ENCODE data around the gene C1R.

The C1R gene

DNA sequence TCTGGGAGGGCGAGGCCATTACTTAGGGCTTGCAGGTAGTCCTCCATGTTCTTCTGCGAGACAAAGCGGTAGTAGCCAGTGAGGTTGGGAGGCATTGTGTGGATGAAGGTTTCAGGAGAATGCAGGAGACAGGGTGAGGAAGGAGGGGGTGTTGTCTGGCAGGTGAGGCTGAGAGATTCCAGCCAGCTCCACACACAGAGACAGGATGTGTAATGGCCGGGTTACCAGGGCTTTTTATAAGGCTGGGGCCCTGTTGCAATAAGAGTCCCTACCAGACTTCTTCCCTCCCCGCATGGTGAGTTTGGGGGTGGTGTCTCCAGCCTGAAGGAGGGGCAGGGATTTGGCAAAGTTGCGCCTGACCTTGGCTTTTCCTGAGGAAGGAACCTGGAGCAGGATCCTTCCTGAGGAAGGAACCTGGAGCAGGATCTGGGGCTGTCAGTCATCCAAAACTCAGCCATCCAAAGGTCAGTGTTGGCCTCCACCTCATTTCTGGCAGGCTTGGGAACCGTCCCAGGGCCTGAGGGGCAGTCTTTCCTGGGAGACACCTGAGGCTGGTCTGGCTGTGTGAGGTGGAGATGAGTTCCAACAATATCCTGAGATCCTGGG is 36.5 kb upstream of the C1R start, which contains the start of gene RBP5:
TSS of gene RBP5 (minus strand) at position 209 of the 606 bp plus-strand sequence. CDS start at position 95, 114 bp downstream.
- Mint-ChIP-seq H3K27ac (peak within 1 kb of the TSS; percentile 95), H3K4me1 (ENCODE audit: low read depth in 2 of 2) (peaks cover 29 to 39% of the 10 kb centered on the region in 2 donors), H3K9me3 (no peaks in the 10 kb centered on the region), H3K36me3 (ENCODE audit: insufficient read depth) (peaks cover 26% of the 10 kb centered on the region), H3K4me3 (peak within 1 kb of the TSS; percentile 95 to 99), H3K27me3 (no peaks in the 10 kb centered on the region)
- DNase-seq (no peak), ATAC-seq (replicated peaks) (no peak)

DNA sequence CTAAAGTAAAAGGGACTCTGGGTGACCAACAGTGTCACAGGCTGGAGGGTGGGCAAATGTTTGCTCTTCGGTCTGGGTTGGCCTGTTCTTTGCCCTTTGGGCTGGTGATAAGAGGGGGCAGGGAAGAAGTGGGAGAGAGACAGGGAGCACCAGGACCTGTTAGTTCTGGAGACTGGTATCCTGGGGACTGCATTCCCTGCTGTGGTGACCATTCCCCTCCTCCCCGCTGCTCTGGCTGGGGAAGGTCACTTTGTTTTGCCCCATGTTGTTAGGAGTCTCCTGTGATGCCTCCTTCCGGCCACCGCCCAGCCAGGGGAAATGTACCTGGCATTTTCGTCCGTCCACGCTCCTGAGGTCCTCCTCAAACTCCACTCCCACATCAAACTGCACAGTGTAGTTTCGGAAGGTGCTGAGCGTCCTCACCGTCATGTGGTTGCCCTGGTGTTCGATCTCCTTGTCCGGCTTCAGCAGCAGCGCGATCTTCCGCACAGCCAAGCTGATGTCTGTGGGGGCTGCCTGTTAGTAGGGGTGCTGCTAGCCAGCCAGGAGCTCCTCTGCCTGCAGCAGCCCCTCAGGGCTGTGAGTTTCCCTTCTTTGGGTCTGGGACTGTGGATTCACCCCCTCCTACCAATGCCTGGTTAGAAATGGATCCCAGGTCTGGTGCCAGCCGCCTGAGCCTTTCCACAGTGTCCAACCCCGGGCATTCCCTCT is 35.8 kb upstream of the C1R start:
- peak overlapping the region in 1 of 2 donors; percentile 95 for H3K27ac Mint-ChIP-seq

DNA sequence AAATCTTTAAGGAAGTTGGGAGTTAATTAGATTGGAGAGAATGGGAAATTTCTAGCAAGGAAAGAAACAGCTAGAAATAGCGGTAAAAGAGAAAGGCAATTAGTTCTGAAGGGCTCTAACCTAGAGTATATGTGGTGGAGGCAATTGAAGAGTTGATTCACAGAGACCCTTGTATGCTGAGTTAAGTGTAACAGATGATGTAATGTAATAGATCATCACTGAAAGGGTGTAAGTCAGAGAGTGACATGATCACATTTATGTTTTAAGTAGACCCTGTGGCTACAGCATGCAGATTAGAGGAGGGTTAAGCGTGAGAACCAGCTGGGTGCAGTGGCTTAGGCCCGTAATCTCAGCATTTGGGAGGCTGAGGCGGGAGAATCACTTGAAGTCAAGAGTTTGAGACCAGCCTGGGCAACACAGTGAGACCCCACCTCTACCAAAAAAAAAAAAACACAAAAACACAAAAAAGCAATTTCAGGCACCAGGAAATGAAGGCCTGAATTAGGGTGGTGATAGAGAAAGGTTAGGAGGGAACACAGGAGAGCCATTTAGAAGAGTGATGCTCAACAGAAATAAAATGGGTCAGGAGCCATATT is 33.5 kb upstream of the C1R start:
- H3K27ac Mint-ChIP-seq = no peak overlapping the region
- no peak for DNase-seq
- no peaks in the 10 kb centered on the region for H3K27me3 Mint-ChIP-seq

More for the DNA sequence above, 35.8 kb upstream of the C1R start:
- Mint-ChIP-seq H3K9me3 (no peaks in the 10 kb centered on the region), H3K36me3 (ENCODE audit: insufficient read depth) (peaks cover 21% of the 10 kb centered on the region), H3K4me1 (ENCODE audit: low read depth in 2 of 2) (peaks cover 29 to 36% of the 10 kb centered on the region in 2 donors), H3K4me3 (peak overlapping the region; percentile 95 to 99), H3K27me3 (no peaks in the 10 kb centered on the region)
- ATAC-seq (replicated peaks) (no peak), DNase-seq (no peak)

DNA sequence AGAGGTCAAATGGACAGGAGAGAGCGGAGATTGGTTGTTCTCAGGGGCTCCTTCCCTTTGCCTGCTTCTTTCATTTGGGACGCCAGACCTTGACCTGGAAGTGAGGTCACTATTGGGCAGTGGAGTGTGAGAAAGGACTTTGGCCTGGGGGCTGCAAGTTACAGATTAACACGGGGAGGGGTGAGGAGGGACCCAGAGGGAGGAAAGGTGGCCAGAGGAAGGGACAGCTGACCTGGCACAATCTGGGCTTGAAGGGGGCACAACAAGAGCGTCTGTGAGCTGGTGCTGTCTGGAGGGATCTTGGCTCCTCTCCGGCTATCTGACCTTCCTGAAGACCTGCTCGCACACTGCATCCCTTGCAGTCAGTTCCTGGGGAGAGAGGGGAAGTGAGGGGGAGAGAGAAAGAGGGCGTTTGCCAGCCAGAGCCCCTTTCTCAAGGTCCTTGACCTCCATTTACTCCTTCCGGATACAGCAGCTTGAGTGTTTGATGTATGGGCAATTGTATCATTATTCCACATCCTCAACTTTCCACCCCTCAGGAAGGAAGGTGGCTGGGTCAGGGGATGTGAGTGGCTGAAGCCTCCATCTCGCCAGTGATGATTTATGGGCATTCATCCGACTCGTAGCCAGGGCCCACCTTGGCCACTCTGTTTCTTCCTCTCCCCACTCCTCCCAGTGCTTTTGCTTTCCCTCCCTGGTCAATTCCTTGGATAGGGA is 31.7 kb upstream of the C1R start:
- peaks cover 10% of the 10 kb centered on the region for H3K36me3 Mint-ChIP-seq (ENCODE audit: insufficient read depth)
- no peak for DNase-seq
- no peaks in the 10 kb centered on the region for H3K27me3 Mint-ChIP-seq
- no peak overlapping the region for H3K4me3 Mint-ChIP-seq
- peaks cover 2 to 4% of the 10 kb centered on the region in 2 donors for H3K4me1 Mint-ChIP-seq (ENCODE audit: low read depth in 2 of 2)
- peak overlapping the region in 1 of 2 donors; percentile 25 for H3K27ac Mint-ChIP-seq
- no peaks in the 10 kb centered on the region for H3K9me3 Mint-ChIP-seq
- no peak for ATAC-seq (replicated peaks)

More for the DNA sequence above, 33.5 kb upstream of the C1R start:
- H3K4me3 Mint-ChIP-seq = no peak overlapping the region
- H3K9me3 Mint-ChIP-seq = no peaks in the 10 kb centered on the region
- peaks cover 18% of the 10 kb centered on the region for H3K36me3 Mint-ChIP-seq (ENCODE audit: insufficient read depth)
- no peak for ATAC-seq (replicated peaks)
- peaks cover 8 to 14% of the 10 kb centered on the region in 2 donors for H3K4me1 Mint-ChIP-seq (ENCODE audit: low read depth in 2 of 2)

DNA sequence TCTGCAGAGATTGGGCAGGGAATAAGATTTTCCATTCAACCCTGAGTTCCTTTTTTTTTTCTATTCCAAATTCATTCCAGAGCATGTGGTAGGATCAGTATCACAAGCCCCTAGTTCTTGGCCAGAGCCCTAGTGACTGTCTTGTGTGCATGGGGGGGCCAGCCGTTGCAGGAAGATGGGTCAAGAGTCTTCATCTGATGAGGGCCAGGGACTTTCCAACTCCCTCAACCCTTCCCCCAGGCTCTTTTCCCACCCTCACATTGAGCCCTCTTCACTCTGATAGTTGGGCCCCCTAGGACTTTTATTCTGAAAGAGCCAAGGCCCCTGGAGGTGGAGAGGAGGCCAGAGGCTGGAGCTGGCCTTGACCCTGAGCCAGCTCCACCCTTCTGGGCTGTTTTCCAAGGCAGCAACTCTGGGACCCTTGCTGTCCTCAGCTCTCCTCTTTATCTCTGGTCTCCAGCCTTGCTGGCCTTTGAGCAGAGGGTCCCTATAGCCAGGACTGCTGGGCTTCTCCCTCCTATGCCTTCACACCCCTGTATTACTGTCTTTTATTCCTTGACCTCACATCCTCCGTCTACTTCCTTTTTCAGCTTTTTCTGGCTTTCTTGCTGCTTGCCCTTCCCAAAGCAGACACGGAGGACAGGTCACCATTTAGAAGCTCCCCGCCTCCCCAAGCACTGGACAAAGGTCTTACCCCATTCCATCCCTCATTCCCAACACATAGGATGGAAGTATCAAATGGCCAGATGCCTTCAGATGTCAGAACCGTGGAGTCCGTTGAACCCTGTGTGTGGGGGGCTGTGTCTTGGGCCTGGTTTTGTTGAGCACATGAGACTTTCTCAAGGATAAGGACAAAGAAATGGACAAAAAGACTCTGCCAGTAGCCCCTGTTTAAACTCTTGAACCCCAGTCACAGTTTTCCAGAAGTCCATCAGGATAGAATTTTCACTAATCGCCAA is 30.8 kb upstream of the C1R start:
- peaks cover 7% of the 10 kb centered on the region for H3K36me3 Mint-ChIP-seq (ENCODE audit: insufficient read depth)
- no peaks in the 10 kb centered on the region for H3K9me3 Mint-ChIP-seq
- H3K4me3 Mint-ChIP-seq = no peak overlapping the region
- ATAC-seq (replicated peaks) = no peak
- no peaks in the 10 kb centered on the region for H3K27me3 Mint-ChIP-seq
- no peaks in the 10 kb centered on the region for H3K4me1 Mint-ChIP-seq (ENCODE audit: low read depth in 2 of 2)
- H3K27ac Mint-ChIP-seq = no peak overlapping the region
- no peak for DNase-seq

DNA sequence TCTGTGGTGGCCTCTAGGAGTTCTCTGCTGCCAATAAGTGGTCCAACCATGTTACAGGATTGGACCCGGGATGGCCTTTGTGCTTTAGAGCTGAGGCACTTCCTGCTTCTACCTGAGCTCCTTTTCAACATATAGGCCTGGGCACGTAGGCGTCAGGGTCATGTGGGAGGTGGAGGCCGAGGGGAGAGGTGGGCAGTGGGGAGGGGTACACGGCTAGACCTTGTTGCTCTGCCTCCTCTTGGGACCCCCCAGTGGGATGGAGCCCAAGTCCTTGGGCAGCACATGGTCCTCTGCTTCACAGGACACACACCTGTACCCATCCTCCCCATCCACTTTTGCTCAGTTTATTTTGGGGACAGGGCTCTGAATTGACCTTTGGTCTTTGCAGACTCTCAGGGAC is 29.1 kb upstream of the C1R start:
- Mint-ChIP-seq H3K27ac (no peak overlapping the region), H3K36me3 (ENCODE audit: insufficient read depth) (peaks cover 11% of the 10 kb centered on the region), H3K9me3 (no peaks in the 10 kb centered on the region), H3K27me3 (no peaks in the 10 kb centered on the region), H3K4me3 (no peak overlapping the region), H3K4me1 (ENCODE audit: low read depth in 2 of 2) (no peaks in the 10 kb centered on the region)
- no peak for DNase-seq
- no peak for ATAC-seq (replicated peaks)

DNA sequence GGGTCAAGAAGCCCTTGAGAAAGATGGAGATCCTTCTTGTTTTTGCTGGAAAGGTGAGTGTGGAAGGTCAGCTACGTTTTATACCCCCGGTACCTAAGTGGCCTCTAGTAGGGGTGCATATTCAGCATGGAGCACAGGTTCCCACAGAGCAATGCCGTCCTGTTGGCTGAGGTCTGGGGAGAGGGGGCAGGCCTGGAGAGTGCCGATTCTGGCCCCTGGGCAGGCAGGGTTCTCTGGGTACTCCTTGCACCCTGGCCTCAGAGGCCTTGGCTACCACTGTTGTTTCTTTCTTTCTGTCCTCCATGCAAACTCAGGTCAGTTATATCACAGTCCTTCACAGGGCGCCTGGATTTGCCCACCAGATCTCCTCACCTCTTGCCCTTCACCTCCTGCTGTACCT is 27.9 kb upstream of the C1R start:
- Mint-ChIP-seq H3K27ac (no peak overlapping the region), H3K9me3 (no peaks in the 10 kb centered on the region)

DNA sequence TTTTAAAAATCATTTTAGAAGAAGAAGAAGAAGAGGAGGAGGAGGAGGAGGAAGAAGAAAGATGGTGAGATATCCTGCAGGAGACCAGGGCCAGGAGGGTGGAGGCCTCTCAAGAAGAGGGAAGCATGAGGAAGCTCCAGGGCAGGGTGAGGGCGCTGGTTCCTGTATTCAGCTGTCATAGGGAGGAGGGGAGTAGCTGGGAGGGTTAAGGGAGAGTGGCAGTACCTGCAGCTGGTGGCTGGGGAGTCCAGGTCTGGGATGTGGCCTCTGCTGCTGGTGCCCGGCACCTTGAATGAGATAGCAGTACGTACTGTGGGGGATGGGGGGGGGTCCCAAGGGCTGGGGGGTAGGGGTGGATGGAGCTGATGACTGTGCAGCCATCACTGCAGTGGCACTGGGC is 26.6 kb upstream of the C1R start:
- no peak for ATAC-seq (replicated peaks)
- H3K27ac Mint-ChIP-seq = no peak overlapping the region

More for the DNA sequence above, 27.9 kb upstream of the C1R start:
- peaks cover 11% of the 10 kb centered on the region for H3K36me3 Mint-ChIP-seq (ENCODE audit: insufficient read depth)
- ATAC-seq (replicated peaks) (no peak), DNase-seq (no peak)
- H3K4me3 Mint-ChIP-seq = no peak overlapping the region
- H3K4me1 Mint-ChIP-seq (ENCODE audit: low read depth in 2 of 2) = peaks cover 0 to 1% of the 10 kb centered on the region in 2 donors
- no peaks in the 10 kb centered on the region for H3K27me3 Mint-ChIP-seq

DNA sequence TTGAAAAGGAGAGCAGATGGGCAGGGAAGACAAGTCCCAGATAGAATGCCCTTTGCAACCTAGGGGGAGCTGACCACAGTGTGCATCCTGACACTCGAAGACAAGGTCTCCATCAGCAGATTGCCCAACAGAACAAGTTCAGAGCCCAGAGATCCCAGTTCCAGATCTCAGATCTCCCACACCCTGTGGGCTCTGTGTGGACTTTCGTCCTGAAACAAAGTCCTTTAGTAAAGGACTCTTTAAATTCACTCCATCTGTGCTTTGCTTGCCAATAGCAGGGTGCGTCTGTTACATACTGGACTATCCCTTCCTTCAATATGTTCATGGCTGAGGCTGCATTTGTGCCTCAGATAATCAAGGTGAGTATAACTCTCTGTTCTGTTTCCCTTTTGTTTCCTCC is 25.4 kb upstream of the C1R start:
- peaks cover 5 to 8% of the 10 kb centered on the region in 2 donors for H3K4me1 Mint-ChIP-seq (ENCODE audit: low read depth in 2 of 2)
- peaks cover 8% of the 10 kb centered on the region for H3K36me3 Mint-ChIP-seq (ENCODE audit: insufficient read depth)
- no peak overlapping the region for H3K4me3 Mint-ChIP-seq
- DNase-seq = no peak
- H3K27me3 Mint-ChIP-seq = no peaks in the 10 kb centered on the region
- ATAC-seq (replicated peaks) = no peak
- no peaks in the 10 kb centered on the region for H3K9me3 Mint-ChIP-seq
- no peak overlapping the region for H3K27ac Mint-ChIP-seq

More for the DNA sequence above, 26.6 kb upstream of the C1R start:
- Mint-ChIP-seq H3K4me1 (ENCODE audit: low read depth in 2 of 2) (peaks cover 0 to 5% of the 10 kb centered on the region in 2 donors), H3K4me3 (no peak overlapping the region), H3K36me3 (ENCODE audit: insufficient read depth) (peaks cover 8% of the 10 kb centered on the region), H3K27me3 (no peaks in the 10 kb centered on the region), H3K9me3 (no peaks in the 10 kb centered on the region)
- no peak for DNase-seq

DNA sequence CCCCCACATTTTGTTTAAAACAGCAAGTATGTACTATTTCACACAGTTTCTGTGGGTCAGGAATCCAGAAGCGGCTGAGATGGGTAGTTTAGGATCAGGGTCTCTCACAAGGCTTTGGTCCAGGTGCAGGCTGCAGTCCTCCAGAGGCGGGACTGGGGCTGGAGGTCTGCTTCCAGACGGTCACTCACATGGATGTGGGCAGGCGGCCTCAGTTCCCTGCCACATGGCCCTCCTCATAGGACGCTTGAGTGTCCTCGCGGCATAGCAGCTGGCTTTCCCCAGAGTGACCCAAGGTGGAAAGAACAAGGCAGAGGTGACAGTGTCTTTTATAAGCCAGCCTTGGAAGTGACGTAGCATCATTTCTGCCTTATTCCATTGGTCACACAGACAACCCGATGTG is 24.7 kb upstream of the C1R start:
- Mint-ChIP-seq H3K4me3 (no peak overlapping the region), H3K9me3 (no peaks in the 10 kb centered on the region), H3K4me1 (ENCODE audit: low read depth in 2 of 2) (peaks cover 5 to 8% of the 10 kb centered on the region in 2 donors), H3K36me3 (ENCODE audit: insufficient read depth) (peaks cover 8% of the 10 kb centered on the region), H3K27me3 (no peaks in the 10 kb centered on the region), H3K27ac (no peak overlapping the region)
- ATAC-seq (replicated peaks) (no peak), DNase-seq (no peak)

DNA sequence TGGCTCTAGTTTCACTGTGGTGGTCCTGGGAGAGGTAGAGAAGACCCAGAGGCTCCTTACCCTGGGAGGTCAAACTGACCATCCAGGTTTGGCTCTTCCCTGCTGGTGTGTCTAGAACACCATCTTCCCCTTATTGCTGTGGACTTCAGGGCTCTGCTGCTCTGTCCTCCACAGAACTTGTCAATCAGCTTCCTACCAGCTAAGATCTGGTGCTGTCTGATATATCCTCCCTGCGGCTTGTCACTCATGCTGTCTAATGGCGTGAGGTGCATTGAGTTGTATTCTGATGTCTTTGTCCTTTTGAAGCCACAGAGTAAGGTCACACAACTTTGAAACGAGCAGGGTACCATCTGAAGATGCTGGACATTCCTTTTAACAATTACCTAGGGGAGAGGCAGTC is 24.0 kb upstream of the C1R start:
- ATAC-seq (replicated peaks) = no peak

DNA sequence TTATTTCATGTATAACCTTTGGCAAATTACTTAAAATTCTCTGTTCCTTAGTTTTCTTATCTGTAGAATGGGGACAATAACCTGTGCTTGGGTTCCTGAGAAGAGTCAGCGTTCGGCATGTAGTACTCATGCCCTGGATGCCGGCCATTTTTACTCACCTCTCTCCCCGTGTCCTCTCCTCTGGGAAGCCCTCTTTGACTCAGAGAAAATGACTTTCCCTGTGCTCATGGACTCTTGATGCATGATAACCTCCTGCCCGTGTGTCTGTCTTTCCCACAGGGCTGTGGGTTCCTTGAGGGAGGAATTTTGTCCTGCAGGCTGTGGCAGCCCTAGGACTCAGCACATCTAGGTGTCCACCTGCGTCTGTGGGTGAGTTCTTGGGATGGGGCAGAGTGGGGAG is 22.6 kb upstream of the C1R start:
- DNase-seq = no peak
- H3K27me3 Mint-ChIP-seq = no peaks in the 10 kb centered on the region
- no peak overlapping the region for H3K27ac Mint-ChIP-seq
- peaks cover 11 to 12% of the 10 kb centered on the region in 2 donors for H3K4me1 Mint-ChIP-seq (ENCODE audit: low read depth in 2 of 2)
- H3K9me3 Mint-ChIP-seq = no peaks in the 10 kb centered on the region
- no peak for ATAC-seq (replicated peaks)
- H3K4me3 Mint-ChIP-seq = no peak overlapping the region
- H3K36me3 Mint-ChIP-seq (ENCODE audit: insufficient read depth) = peaks cover 5% of the 10 kb centered on the region

More for the DNA sequence above, 24.0 kb upstream of the C1R start:
- DNase-seq = no peak
- H3K4me1 Mint-ChIP-seq (ENCODE audit: low read depth in 2 of 2) = peaks cover 7 to 8% of the 10 kb centered on the region in 2 donors
- H3K9me3 Mint-ChIP-seq = no peaks in the 10 kb centered on the region
- no peaks in the 10 kb centered on the region for H3K27me3 Mint-ChIP-seq
- no peak overlapping the region for H3K27ac Mint-ChIP-seq
- peaks cover 8% of the 10 kb centered on the region for H3K36me3 Mint-ChIP-seq (ENCODE audit: insufficient read depth)
- H3K4me3 Mint-ChIP-seq = no peak overlapping the region
